Hepatocyte (in vitro differentiated cells): ENCODE measurements around the gene SIDT1. TPM values are rescaled to one million over a fixed set of nuclear protein-coding genes. Genes with fewer than 3 reads are reported as not detected.

Experiments
- DNase-seq: peaks from one replicate; pipeline ENCODE4 v3.0.0-alpha.2; 2016; ENCODE audit warnings: low spot score
- H2AFZ ChIP-seq: fragments of 200-600 bp; sonication (generic); 2 replicates; pipeline ENCODE4 v1.6.0; 2016; ENCODE audit warnings: antibody characterized with exemption, mild to moderate bottlenecking
- H3K27ac ChIP-seq: fragments of 200-600 bp; sonication (generic); 2 replicates; pipeline ENCODE4 v1.5.1; 2016; ENCODE audit warnings: mild to moderate bottlenecking
- H3K27me3 ChIP-seq: fragments of 200-600 bp; sonication (generic); 2 replicates; pipeline ENCODE4 v1.6.1; 2016
- H3K36me3 ChIP-seq: fragments of 200-600 bp; sonication (generic); replicated peaks from 2 replicates; pipeline ENCODE4 v1.5.1; 2016; ENCODE audit warnings: low read depth; ENCODE audit not compliant: insufficient read depth
- H3K4me1 ChIP-seq: fragments of 200-600 bp; sonication (generic); 2 replicates; pipeline ENCODE4 v1.5.1; 2016; ENCODE audit warnings: mild to moderate bottlenecking, moderate library complexity; ENCODE audit not compliant: insufficient read depth
- H3K4me2 ChIP-seq: fragments of 200-600 bp; sonication (generic); 2 replicates; pipeline ENCODE4 v1.6.0; 2016
- H3K4me3 ChIP-seq: fragments of 200-600 bp; sonication (generic); 2 replicates; pipeline ENCODE4 v1.5.1; 2016; ENCODE audit warnings: mild to moderate bottlenecking
- H3K79me2 ChIP-seq: fragments of 200-600 bp; sonication (generic); 2 replicates; pipeline ENCODE4 v1.6.0; 2017; ENCODE audit warnings: mild to moderate bottlenecking
- H3K9me2 ChIP-seq: fragments of 200-600 bp; sonication (generic); replicated peaks from 2 replicates; pipeline ENCODE4 v1.6.0; 2017; ENCODE audit warnings: mild to moderate bottlenecking; ENCODE audit not compliant: insufficient read depth
- H3K9me3 ChIP-seq: fragments of 200-600 bp; sonication (generic); 2 replicates; pipeline ENCODE4 v1.5.1; 2016; ENCODE audit warnings: low read depth, mild to moderate bottlenecking
- H4K20me1 ChIP-seq: fragments of 200-600 bp; sonication (generic); 2 replicates; pipeline ENCODE4 v1.6.0; 2016; ENCODE audit warnings: mild to moderate bottlenecking; ENCODE audit not compliant: insufficient read depth, poor library complexity, severe bottlenecking
- CTCF ChIP-seq: fragments of 200-600 bp; sonication (generic); IDR thresholded peaks from 2 replicates; pipeline ENCODE4 v1.5.1; 2016; ENCODE audit warnings: antibody characterized with exemption, mild to moderate bottlenecking; ENCODE audit not compliant: poor library complexity
- EZH2 ChIP-seq: fragments of 200-600 bp; sonication (generic); IDR thresholded peaks from 2 replicates; pipeline ENCODE4 v1.6.1; 2016; ENCODE audit warnings: antibody characterized with exemption, mild to moderate bottlenecking, borderline replicate concordance
- EZH2phosphoT487 ChIP-seq: fragments of 200-600 bp; sonication (generic); IDR thresholded peaks from one replicate; pipeline ENCODE4 v1.6.1; 2018; ENCODE audit warnings: antibody characterized with exemption, mild to moderate bottlenecking, low read depth, moderate library complexity; ENCODE audit not compliant: unreplicated experiment, severe bottlenecking
- WGBS: methylation state at CpG from one replicate; pipeline ENCODE4 v1.1.6; 2016; ENCODE audit warnings: low lambda C conversion rate; ENCODE audit errors: missing lambda C conversion rate; 5-methylcytosine and 5-hydroxymethylcytosine counted together
- polyA plus RNA-seq: library from polyadenylated mRNA; unstranded; fragments of >200 nt; fragmentation: Nextera tagmentation; extraction: Ambion mirVana; gene quantifications from 2 replicates; pipeline ENCODE4 v1.2.1, GENCODE V29; 2016
- total RNA-seq: library from RNA; depleted of rRNA; stranded (reverse); fragments of >200 nt; gene quantifications from 2 replicates; pipeline ENCODE4 v1.2.3, GENCODE V29; 2014

The SIDT1 gene
- total and polyA plus RNA-seq, 2 experiments from 2014 or later, result 0.18 to 0.90 TPM

GRCh38 chr3:113496924-113497323, 35.4 kb upstream of the SIDT1 start:
- Histone ChIP-seq H3K36me3 (no peaks in the 10 kb centered on the region), H3K4me2 (no peak overlapping the region), H2AFZ (no peak overlapping the region), H3K9me3 (no peaks in the 10 kb centered on the region), H4K20me1 (no peaks in the 10 kb centered on the region), H3K4me1 (no peaks in the 10 kb centered on the region), H3K27me3 (no peaks in the 10 kb centered on the region), H3K27ac (no peak overlapping the region), H3K79me2 (no peaks in the 10 kb centered on the region), H3K4me3 (no peak overlapping the region), H3K9me2 (no peaks in the 10 kb centered on the region)
- TF ChIP-seq CTCF, result no peak
- no peak for TF ChIP-seq EZH2
- no peak for TF ChIP-seq EZH2phosphoT487
- DNase-seq, result no peak

- Histone ChIP-seq H3K4me3 (no peak overlapping the region), H3K27ac (peak overlapping the region; percentile 52), H3K9me2 (no peaks in the 10 kb centered on the region), H3K9me3 (no peaks in the 10 kb centered on the region), H2AFZ (no peak overlapping the region), H3K36me3 (no peaks in the 10 kb centered on the region), H3K27me3 (no peaks in the 10 kb centered on the region), H3K4me2 (no peak overlapping the region), H3K4me1 (no peaks in the 10 kb centered on the region), H4K20me1 (no peaks in the 10 kb centered on the region), H3K79me2 (no peaks in the 10 kb centered on the region)
- no peak for TF ChIP-seq CTCF
- no peak for TF ChIP-seq EZH2phosphoT487
- no peak for TF ChIP-seq EZH2
- 79% methylated on average over 5 of the region's 5 CpGs for WGBS
- no peak for DNase-seq
These were observed 33.9 kb upstream of the SIDT1 start for GRCh38 chr3:113498221-113499005.

GRCh38 chr3:113499081-113499480, 33.3 kb upstream of the SIDT1 start:
- H3K79me2 ChIP-seq, result no peaks in the 10 kb centered on the region
- WGBS, result 96% methylated on average over 1 of the region's 1 CpG
- no peak for DNase-seq
- H2AFZ ChIP-seq, result no peak overlapping the region
- H3K9me2 ChIP-seq, result no peaks in the 10 kb centered on the region
- H3K27me3 ChIP-seq, result no peaks in the 10 kb centered on the region
- no peaks in the 10 kb centered on the region for H4K20me1 ChIP-seq
- H3K4me2 ChIP-seq, result no peak overlapping the region
- H3K36me3 ChIP-seq, result no peaks in the 10 kb centered on the region
- TF ChIP-seq EZH2, result no peak
- TF ChIP-seq CTCF, result no peak
- TF ChIP-seq EZH2phosphoT487, result no peak
- H3K4me3 ChIP-seq, result no peak overlapping the region
- H3K9me3 ChIP-seq, result no peaks in the 10 kb centered on the region
- no peak overlapping the region for H3K27ac ChIP-seq
- H3K4me1 ChIP-seq, result no peaks in the 10 kb centered on the region
